ENCODE measurements around the gene OVCH1. TPM values are rescaled to one million over a fixed set of nuclear protein-coding genes. Genes with fewer than 3 reads are reported as not detected.
"Not testable (repeated sequence)": the region's sequence is repeated elsewhere in the genome, so short reads cannot be mapped to it uniquely, and the experiment has no call there.

Gene OVCH1
- total RNA-seq, 1 experiment from 2014 or later = not detected

GRCh38 chr12:29437575-29437974, 59.9 kb downstream of the OVCH1 start:
- DNase-seq = no peak
- Mint-ChIP-seq H3K4me1 (ENCODE audit: low read depth, unreplicated experiment) (peaks cover 10% of the 10 kb centered on the region), H3K9me3 (ENCODE audit: low read depth, unreplicated experiment) (no peaks in the 10 kb centered on the region), H3K27me3 (ENCODE audit: unreplicated experiment) (no peaks in the 10 kb centered on the region), H3K4me3 (ENCODE audit: low read depth, unreplicated experiment) (no peak overlapping the region), H3K27ac (ENCODE audit: unreplicated experiment) (no peak overlapping the region), H3K36me3 (ENCODE audit: insufficient read depth, unreplicated experiment) (no peaks in the 10 kb centered on the region)
- CTCF ChIA-PET = no interaction called here
- intact Hi-C loops (cut with micrococcal nuclease; ENCODE audit: unreplicated experiment) = no loop called here
- no peak for TF ChIP-seq CTCF (IDR thresholded peaks at IDR 0.05; ENCODE audit: unreplicated experiment)
- BruUV-seq (replicated peaks) = no TSS peak

- BruUV-seq (replicated peaks); H3K36me3 Mint-ChIP-seq (ENCODE audit: insufficient read depth, unreplicated experiment); DNase-seq; H3K9me3 Mint-ChIP-seq (ENCODE audit: low read depth, unreplicated experiment); intact Hi-C loops (cut with micrococcal nuclease; ENCODE audit: unreplicated experiment); H3K4me1 Mint-ChIP-seq (ENCODE audit: low read depth, unreplicated experiment); CTCF ChIA-PET; H3K27ac Mint-ChIP-seq (ENCODE audit: unreplicated experiment); H3K4me3 Mint-ChIP-seq (ENCODE audit: low read depth, unreplicated experiment); H3K27me3 Mint-ChIP-seq (ENCODE audit: unreplicated experiment): not testable (repeated sequence)
Measured at GRCh38 chr12:29436815-29437214, 60.7 kb downstream of the OVCH1 start.

DNA sequence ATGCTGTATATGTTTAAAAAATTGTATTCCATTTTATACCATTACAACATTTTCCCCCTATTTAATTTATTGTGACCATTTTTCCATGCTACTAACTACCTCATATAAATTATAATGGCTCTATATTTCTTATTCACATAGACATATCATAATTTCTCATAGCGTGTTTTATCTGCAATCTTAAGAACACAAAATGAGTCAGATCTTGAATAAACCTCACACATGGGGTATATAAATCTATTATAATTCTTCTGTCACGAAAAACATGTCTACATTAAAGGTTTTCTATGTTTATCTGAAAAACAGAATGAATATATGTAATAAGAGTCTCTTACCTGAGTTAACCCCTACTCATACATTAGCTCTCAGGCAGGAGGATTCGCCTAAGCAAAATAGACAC, 66.0 kb downstream of the OVCH1 start:
- Mint-ChIP-seq H3K9me3 (ENCODE audit: low read depth, unreplicated experiment) (peaks cover 6% of the 10 kb centered on the region), H3K4me3 (ENCODE audit: low read depth, unreplicated experiment) (no peak overlapping the region)

GRCh38 chr12:29430716-29431044, 66.8 kb downstream of the OVCH1 start:
- no peak for TF ChIP-seq CTCF (IDR thresholded peaks at IDR 0.05; ENCODE audit: unreplicated experiment)
- intact Hi-C loops (cut with micrococcal nuclease; ENCODE audit: unreplicated experiment) = no loop called here
- no peaks in the 10 kb centered on the region for H3K36me3 Mint-ChIP-seq (ENCODE audit: insufficient read depth, unreplicated experiment)
- no peak for DNase-seq
- H3K27me3 Mint-ChIP-seq (ENCODE audit: unreplicated experiment) = no peaks in the 10 kb centered on the region
- H3K27ac Mint-ChIP-seq (ENCODE audit: unreplicated experiment) = peak overlapping the region; percentile 57
- no peak overlapping the region for H3K4me3 Mint-ChIP-seq (ENCODE audit: low read depth, unreplicated experiment)
- peaks cover 6% of the 10 kb centered on the region for H3K9me3 Mint-ChIP-seq (ENCODE audit: low read depth, unreplicated experiment)
- H3K4me1 Mint-ChIP-seq (ENCODE audit: low read depth, unreplicated experiment) = peaks cover 21% of the 10 kb centered on the region
- no TSS peak for BruUV-seq (replicated peaks)
- CTCF ChIA-PET = no interaction called here

More for the DNA sequence above, 66.0 kb downstream of the OVCH1 start:
- Mint-ChIP-seq H3K4me1 (ENCODE audit: low read depth, unreplicated experiment) (peaks cover 21% of the 10 kb centered on the region), H3K36me3 (ENCODE audit: insufficient read depth, unreplicated experiment) (no peaks in the 10 kb centered on the region), H3K27me3 (ENCODE audit: unreplicated experiment) (no peaks in the 10 kb centered on the region), H3K27ac (ENCODE audit: unreplicated experiment) (no peak overlapping the region)
- DNase-seq = no peak
- no TSS peak for BruUV-seq (replicated peaks)
- CTCF ChIA-PET = no interaction called here
- intact Hi-C loops (cut with micrococcal nuclease; ENCODE audit: unreplicated experiment) = no loop called here
- no peak for TF ChIP-seq CTCF (IDR thresholded peaks at IDR 0.05; ENCODE audit: unreplicated experiment)

- peaks cover 21% of the 10 kb centered on the region for H3K4me1 Mint-ChIP-seq (ENCODE audit: low read depth, unreplicated experiment)
- TF ChIP-seq CTCF (IDR thresholded peaks at IDR 0.05; ENCODE audit: unreplicated experiment) = no peak
- H3K36me3 Mint-ChIP-seq (ENCODE audit: insufficient read depth, unreplicated experiment) = no peaks in the 10 kb centered on the region
- CTCF ChIA-PET = no interaction called here
- peak overlapping the region; percentile 57 for H3K27ac Mint-ChIP-seq (ENCODE audit: unreplicated experiment)
- H3K27me3 Mint-ChIP-seq (ENCODE audit: unreplicated experiment) = no peaks in the 10 kb centered on the region
- no peak overlapping the region for H3K4me3 Mint-ChIP-seq (ENCODE audit: low read depth, unreplicated experiment)
- DNase-seq = peak; percentile 1
- peaks cover 6% of the 10 kb centered on the region for H3K9me3 Mint-ChIP-seq (ENCODE audit: low read depth, unreplicated experiment)
- intact Hi-C loops (cut with micrococcal nuclease; ENCODE audit: unreplicated experiment) = no loop called here
- no TSS peak for BruUV-seq (replicated peaks)
Measured at GRCh38 chr12:29429999-29430715, 67.3 kb downstream of the OVCH1 start.
